CD1c-positive myeloid dendritic cell (primary cell): ENCODE measurements around the gene ARHGAP8.
"Not testable (repeated sequence)": the region's sequence is repeated elsewhere in the genome, so short reads cannot be mapped to it uniquely, and the experiment has no call there.

ENCODE experiments used
- DNase-seq: peaks from one replicate; pipeline ENCODE4 v3.0.0-alpha.2; 2016; ENCODE audit errors: extremely low spot score

The ARHGAP8 gene

GRCh38 chr22:44855855-44856254 is 103.5 kb downstream of the ARHGAP8 start:
- no peak for DNase-seq

DNA sequence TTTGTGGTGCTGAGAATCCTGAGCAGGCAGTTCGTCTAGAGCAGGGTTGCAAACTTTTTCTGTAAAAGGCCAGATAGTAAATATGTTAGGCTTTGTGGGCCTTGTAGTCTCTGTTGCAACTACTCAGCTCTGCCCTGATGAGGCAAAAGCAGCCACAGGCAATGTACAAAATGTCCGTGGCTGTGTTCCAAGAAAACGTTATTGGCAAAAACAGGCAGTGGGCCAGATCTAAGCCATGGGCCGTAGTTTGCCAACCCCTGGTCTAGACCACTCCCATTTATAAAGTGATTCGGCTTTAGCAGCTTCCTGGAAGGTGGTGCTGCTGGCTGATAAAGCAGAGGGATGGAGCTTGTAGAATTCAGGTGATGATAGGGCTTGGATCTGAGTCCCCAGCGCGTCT is 106.4 kb downstream of the ARHGAP8 start:
- DNase-seq, result not testable (repeated sequence)

DNA sequence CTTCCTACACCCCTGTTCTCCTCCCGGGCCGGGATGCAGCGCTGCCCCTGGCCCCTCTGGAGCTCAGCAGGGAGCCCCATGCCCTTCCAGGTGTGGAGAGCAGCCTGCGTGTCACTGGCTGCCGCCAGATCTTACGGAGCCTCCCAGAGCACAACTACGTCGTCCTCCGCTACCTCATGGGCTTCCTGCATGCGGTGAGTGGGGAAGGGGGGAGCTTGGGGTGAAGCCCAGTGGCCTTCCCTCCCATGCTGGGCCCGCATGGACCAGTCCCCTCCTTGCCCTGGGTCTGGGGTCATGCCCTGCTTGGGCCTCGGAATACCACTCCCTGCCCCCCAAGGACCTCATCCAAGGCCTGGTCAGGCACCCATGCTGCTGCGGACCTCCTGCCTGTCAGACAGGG is 107.3 kb downstream of the ARHGAP8 start:
- DNase-seq, result no peak

GRCh38 chr22:44860311-44860710 is 107.9 kb downstream of the ARHGAP8 start:
- no peak for DNase-seq

- no peak for DNase-seq
Measured at GRCh38 chr22:44861245-44861644, 108.9 kb downstream of the ARHGAP8 start.

GRCh38 chr22:44862281-44862680 is 109.9 kb downstream of the ARHGAP8 start:
- no peak for DNase-seq

- no peak for DNase-seq
Measured at GRCh38 chr22:44862981-44863860, 110.8 kb downstream of the ARHGAP8 start.

DNA sequence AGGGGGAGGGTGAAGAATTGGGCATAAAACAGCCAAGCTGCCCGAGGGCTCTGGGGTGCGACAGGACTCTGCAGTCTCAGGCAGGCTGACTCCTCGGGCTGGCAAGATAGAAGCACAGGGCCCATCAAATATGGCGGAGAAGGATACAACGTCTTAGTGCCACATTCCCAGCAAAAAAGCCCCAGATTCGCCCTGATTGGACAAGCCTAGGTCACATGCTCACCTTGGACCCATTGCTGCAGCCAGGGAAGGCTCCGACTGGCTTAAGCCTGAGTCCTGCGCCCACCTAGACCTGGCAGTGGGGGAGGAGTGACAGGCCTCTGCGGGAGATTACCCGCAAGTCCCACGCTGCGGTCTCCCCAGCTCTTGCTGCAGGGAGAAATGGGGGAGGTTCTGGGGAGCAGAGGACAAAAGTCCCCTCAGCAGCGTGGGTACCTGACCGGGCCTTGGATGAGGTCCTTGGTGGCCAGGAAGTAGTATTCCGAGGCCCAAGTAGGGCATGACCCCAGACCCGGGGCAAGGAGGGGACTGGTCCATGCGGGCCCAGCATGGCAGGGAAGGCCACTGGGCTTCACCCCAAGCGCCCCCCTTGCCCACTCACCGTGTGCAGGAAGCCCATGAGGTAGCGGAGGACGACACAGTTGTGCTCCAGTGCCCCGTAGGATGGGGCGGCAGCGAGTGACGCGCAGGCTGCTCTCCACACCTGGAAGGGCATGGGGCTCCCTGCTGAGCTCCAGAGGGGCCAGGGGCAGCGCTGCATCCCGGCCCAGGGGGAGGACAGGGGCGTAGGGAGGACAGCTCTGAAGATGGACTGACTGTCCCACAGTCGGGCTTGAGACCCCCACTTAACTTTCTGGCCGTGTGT is 113.0 kb downstream of the ARHGAP8 start:
- no peak for DNase-seq

DNA sequence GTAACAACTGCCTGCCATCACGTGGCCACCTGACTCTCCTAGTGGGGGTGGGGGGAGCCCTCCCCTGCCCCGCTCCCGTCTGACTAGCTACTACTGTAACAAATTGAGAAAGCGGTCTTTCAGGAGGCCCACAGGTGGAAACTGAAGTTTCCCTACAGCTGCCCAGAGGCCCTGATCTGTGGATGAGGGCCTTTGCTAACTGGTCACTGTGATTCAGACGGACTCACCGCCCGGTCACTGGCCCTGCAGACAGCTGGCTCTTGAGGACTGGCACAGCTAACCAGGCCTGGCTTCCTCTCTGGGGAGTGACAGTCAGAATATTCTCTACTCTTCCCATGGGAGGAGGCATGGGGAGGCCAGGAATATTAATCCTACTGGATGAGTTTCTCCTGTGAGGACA is 116.8 kb downstream of the ARHGAP8 start:
- DNase-seq, result no peak

DNA sequence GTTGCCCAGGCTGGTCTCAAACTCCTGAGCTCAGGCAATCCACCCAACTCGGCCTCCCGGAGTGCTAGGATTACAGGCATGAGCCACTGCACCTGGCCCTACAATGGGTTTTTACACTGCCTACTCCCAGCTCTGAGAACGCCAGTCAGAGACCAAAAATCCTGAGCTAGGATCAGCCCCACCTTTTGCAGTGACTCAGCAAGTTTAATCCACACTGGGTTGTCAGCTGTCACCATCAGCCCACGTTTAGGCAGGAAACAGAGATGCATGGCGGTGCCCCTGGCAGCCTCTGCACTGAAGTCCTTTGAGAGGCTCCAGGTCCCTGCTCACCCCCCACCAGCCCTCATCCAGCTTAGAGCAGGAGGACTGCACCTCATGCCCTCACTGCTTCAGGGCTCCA is 117.6 kb downstream of the ARHGAP8 start:
- DNase-seq, result no peak

GRCh38 chr22:44871782-44872181 is 119.4 kb downstream of the ARHGAP8 start:
- no peak for DNase-seq

GRCh38 chr22:44876921-44877320 is 124.5 kb downstream of the ARHGAP8 start:
- no peak for DNase-seq

GRCh38 chr22:44878483-44879300 is 126.3 kb downstream of the ARHGAP8 start:
- no peak for DNase-seq

GRCh38 chr22:44879301-44879680 is 126.9 kb downstream of the ARHGAP8 start:
- no peak for DNase-seq

GRCh38 chr22:44880610-44881290 is 128.4 kb downstream of the ARHGAP8 start:
- DNase-seq, result no peak

- DNase-seq, result no peak
Measured at GRCh38 chr22:44881624-44882023, 129.2 kb downstream of the ARHGAP8 start.

- DNase-seq, result no peak
Measured at GRCh38 chr22:44882226-44882905, 130.0 kb downstream of the ARHGAP8 start.

GRCh38 chr22:44883011-44883421 is 130.6 kb downstream of the ARHGAP8 start:
- no peak for DNase-seq

DNA sequence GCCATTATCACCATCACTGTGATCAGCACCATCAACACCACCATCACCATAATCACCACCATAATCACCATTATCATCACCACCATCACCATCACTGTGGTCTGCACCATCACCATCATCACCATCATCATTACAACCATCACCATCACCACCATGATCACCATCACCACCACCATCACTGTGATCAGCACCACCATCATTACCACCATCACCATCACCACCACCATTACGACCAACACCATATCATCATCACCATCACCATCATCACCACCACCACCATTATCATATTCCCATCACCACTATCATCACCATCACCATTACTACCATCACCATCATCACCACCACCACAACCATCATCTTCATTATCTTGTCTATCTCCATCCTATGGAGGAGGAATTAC is 132.2 kb downstream of the ARHGAP8 start:
- DNase-seq, result no peak

DNA sequence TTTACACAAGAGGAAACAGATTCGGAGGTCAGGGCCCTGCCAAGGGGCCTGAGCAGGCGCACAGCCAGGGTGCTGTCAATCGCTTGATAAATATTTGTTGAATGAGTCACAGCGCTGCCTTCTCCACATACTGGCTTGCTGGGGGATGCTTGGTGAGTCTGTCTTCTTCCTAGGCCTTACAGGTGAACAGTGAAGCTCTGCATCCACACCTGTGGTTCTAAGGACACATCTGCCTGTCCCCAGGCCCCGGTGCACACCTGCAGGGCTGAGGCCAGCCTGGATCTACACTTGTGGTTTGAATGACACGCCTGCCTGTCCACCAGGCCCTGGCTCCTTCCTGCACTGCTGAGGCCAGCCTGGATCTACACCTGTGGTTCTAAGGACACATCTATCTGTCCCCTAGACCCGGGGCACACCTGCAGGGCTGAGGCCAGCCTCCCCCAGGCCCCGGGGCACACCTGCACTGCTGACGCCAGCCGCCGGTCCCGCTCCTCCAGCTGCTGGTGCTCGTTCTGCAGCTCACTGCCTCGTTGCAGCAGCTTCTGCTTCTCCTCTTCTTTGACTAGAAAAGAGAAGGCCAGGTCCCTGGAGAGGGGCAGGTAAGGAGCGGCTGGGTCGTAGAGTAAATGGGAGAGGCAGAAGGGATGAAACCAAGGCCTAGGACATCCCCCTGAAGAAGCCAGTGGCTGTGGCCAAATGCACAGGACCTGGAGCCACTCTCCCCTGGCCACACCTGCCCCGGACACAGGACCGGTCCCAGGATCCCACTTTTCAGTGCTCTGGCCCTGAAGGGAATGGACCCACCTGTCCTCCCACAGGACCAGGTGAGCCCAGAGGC is 132.8 kb downstream of the ARHGAP8 start:
- no peak for DNase-seq
